Cardiac muscle cell (in vitro differentiated cells and primary cell): Measurements from ENCODE around the gene MT1B. TPM values are rescaled to one million over a fixed set of nuclear protein-coding genes. Genes with fewer than 3 reads are reported as not detected.

ENCODE experiments used
- DNase-seq, 2 donors: peaks; one replicate each; pipeline versions ENCODE4 v3.0.0 to v3.0.0-alpha.2; 2010 to 2017; ENCODE audit warnings: low read depth in 1 of 2, low spot score in 1 of 2
- H3K27ac ChIP-seq: fragments of 200-600 bp; sonication (generic); 2 replicates; pipeline ENCODE4 v1.5.1; 2016
- H3K27me3 ChIP-seq: fragments of 200-600 bp; sonication (generic); 2 replicates; pipeline ENCODE4 v1.6.0; 2016; ENCODE audit warnings: control low read depth
- H3K36me3 ChIP-seq: fragments of 200-600 bp; sonication (generic); 2 replicates; pipeline ENCODE4 v1.5.1; 2016; ENCODE audit warnings: control low read depth
- H3K4me1 ChIP-seq: fragments of 200-600 bp; sonication (generic); 2 replicates; pipeline ENCODE4 v1.8.1; 2017; ENCODE audit warnings: low read depth, mild to moderate bottlenecking, mixed run types
- H3K4me3 ChIP-seq: fragments of 200-600 bp; sonication (generic); 2 replicates; pipeline ENCODE4 v1.5.1; 2016; ENCODE audit warnings: mild to moderate bottlenecking
- H3K9me3 ChIP-seq: fragments of 200-600 bp; sonication (generic); 2 replicates; pipeline ENCODE4 v1.5.1; 2017; ENCODE audit warnings: low read depth, mild to moderate bottlenecking, control low read depth
- polyA plus RNA-seq: library from polyadenylated mRNA; unstranded; fragments of >200 nt; fragmentation: Nextera tagmentation; extraction: Ambion mirVana; gene quantifications from 2 replicates; pipeline ENCODE4 v1.2.1, GENCODE V29; 2016
- total RNA-seq: library from RNA; depleted of rRNA; stranded (reverse); fragments of >200 nt; gene quantifications from 2 replicates; pipeline ENCODE4 v1.2.3, GENCODE V29; 2016
- TF ChIP-seq, protein P1 (sequence below): IDR thresholded peaks from 2 replicates; pipeline ENCODE4 v1.5.1; 2012; ENCODE audit warnings: low read depth, mild to moderate bottlenecking, low read length

MT1B gene
- total and polyA plus RNA-seq, 2 experiments from 2014 or later = not detected

DNA sequence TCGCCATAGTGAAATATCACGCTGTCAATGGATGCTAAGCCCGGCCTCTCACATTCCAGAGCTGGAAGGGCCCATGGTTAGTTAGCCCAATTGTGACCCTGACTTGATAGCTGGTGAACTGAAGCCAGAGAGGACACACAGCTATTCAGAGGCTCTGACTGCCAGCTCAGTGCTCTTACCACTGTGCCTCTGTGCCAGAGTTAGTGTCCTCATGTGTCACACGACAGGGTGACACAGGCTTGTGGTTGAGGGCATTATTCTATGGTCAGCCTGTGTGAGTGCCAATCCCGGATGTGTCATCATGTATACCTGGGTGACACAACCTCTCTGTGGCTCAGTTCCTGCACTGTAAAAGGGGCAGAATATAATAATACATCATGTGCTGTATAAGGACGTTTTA, 28.1 kb downstream of the MT1B start:
- Histone ChIP-seq H3K27me3 (peaks cover 70% of the 10 kb centered on the region), H3K36me3 (no peaks in the 10 kb centered on the region), H3K4me1 (peaks cover 7% of the 10 kb centered on the region), H3K9me3 (no peaks in the 10 kb centered on the region), H3K27ac (no peak overlapping the region), H3K4me3 (no peak overlapping the region)
- TF ChIP-seq, protein P1, sequence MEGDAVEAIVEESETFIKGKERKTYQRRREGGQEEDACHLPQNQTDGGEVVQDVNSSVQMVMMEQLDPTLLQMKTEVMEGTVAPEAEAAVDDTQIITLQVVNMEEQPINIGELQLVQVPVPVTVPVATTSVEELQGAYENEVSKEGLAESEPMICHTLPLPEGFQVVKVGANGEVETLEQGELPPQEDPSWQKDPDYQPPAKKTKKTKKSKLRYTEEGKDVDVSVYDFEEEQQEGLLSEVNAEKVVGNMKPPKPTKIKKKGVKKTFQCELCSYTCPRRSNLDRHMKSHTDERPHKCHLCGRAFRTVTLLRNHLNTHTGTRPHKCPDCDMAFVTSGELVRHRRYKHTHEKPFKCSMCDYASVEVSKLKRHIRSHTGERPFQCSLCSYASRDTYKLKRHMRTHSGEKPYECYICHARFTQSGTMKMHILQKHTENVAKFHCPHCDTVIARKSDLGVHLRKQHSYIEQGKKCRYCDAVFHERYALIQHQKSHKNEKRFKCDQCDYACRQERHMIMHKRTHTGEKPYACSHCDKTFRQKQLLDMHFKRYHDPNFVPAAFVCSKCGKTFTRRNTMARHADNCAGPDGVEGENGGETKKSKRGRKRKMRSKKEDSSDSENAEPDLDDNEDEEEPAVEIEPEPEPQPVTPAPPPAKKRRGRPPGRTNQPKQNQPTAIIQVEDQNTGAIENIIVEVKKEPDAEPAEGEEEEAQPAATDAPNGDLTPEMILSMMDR = no peak
- no peak for DNase-seq

GRCh38 chr16:56681939-56682702, 30.4 kb downstream of the MT1B start, which contains the start of gene MT1X:
MT1X (plus strand) TSS chr16:56682470; CDS start chr16:56682541, 71 bp downstream.
- DNase-seq = peak; percentile 84 to 95
- H3K36me3 ChIP-seq = no peaks in the 10 kb centered on the region
- H3K4me3 ChIP-seq = peak within 1 kb of the TSS; percentile 27
- H3K27me3 ChIP-seq = peaks cover 52% of the 10 kb centered on the region
- H3K4me1 ChIP-seq = peaks cover 3% of the 10 kb centered on the region
- H3K27ac ChIP-seq = no peak within 1 kb of the TSS
- no peaks in the 10 kb centered on the region for H3K9me3 ChIP-seq
- TF ChIP-seq, protein P1 = no peak

DNA sequence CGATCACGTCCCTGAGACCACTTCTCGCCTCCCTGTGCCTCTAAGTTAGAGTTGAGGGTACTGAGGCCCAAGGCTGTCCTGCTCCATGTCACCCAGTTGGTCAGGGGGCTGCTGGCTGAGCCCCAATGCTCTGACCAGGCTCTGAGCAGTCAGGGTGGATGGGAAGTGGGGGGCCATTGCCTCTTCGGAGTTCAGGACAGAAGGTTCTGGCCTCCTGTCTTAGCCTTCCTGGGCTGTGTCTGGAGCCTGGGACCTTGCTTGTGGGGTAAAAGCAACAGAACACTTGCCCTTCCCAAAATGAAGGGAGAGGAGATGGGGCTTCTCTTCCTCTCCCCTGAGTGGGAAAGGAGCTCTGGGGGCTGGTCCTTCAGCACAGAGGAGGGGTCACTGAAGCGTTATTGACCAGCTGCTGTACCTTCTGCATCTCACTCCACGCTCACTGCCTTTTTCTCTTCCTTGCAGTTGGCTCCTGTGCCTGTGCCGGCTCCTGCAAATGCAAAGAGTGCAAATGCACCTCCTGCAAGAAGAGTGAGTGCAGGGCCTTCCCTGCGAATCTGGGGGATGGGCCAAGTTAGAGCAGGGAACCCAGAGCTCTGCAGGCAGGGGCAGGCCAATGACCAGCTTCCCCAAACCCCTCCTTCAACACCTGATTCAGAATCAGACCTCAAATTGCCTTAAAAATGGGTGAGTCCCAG, 31.2 kb downstream of the MT1B start:
- peaks cover 3% of the 10 kb centered on the region for H3K4me1 ChIP-seq
- peak overlapping the region; percentile 27 for H3K4me3 ChIP-seq
- H3K27ac ChIP-seq = no peak overlapping the region
- H3K9me3 ChIP-seq = no peaks in the 10 kb centered on the region
- DNase-seq = no peak
- H3K27me3 ChIP-seq = peaks cover 45% of the 10 kb centered on the region
- no peaks in the 10 kb centered on the region for H3K36me3 ChIP-seq
- TF ChIP-seq, protein P1 = no peak

- TF ChIP-seq, protein P1 = no peak
- Histone ChIP-seq H3K27me3 (peaks cover 40% of the 10 kb centered on the region), H3K4me3 (no peak overlapping the region), H3K36me3 (no peaks in the 10 kb centered on the region), H3K4me1 (peaks cover 3% of the 10 kb centered on the region), H3K27ac (no peak overlapping the region), H3K9me3 (no peaks in the 10 kb centered on the region)
- no peak for DNase-seq
Observed at GRCh38 chr16:56683424-56684172, 31.9 kb downstream of the MT1B start.

DNA sequence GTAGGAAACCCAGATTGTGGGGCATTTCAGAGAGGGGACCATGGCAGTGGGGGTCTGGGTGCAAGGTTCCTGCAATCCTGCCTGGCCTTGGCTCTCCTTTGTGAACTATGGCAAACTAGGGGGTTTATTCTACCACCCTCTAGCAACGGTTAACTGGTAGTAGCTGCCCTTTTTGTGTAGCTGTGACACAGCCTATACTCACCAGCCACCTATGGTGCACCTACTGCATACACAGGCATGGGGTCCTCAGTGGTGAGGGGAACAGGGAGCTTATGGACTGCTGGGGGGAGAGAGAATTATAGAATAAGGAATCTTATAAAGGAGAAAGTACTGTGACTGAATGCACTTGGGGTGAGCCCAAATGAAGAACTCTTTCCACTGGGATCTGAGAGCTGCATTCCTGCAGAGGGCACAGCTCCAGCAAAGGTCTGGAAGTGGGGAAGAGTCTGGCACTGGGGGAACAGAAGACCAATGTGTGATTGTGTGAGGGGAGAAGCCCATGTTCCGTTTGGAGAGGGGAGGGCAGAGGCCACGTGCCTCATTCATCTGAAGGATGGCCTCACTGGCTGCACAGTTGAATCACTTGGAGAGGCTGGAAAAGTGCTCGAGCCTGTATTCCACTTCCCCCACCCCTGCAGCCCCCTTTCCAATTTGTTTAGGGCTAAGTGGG, 32.7 kb downstream of the MT1B start:
- Histone ChIP-seq H3K27ac (no peak overlapping the region), H3K27me3 (peaks cover 35% of the 10 kb centered on the region), H3K4me1 (peaks cover 3% of the 10 kb centered on the region), H3K36me3 (no peaks in the 10 kb centered on the region), H3K4me3 (no peak overlapping the region), H3K9me3 (no peaks in the 10 kb centered on the region)
- TF ChIP-seq, protein P1 = no peak
- no peak for DNase-seq
